Naive thymus-derived CD4-positive, alpha-beta T cell (primary cell): ENCODE results near the gene ROBO2. TPM values are rescaled to one million over a fixed set of nuclear protein-coding genes. Genes with fewer than 3 reads are reported as not detected.

Experiments used
- ATAC-seq: fragments of 150-1000 bp; cut with Tn5 transposase; 2 replicates; pipeline ENCODE4 v1.10.0; 2021; ENCODE audit warnings: mild to moderate bottlenecking, moderate library complexity
- CTCF ChIA-PET: fragments of 350-600 bp; sonication (Branson Sonifier 250); formaldehyde crosslinking; loops from one replicate; lab custom pipeline; 2021; ENCODE audit warnings: antibody characterized with exemption; lab: Charles Lee
- POLR2A ChIA-PET: fragments of 350-600 bp; sonication (Branson Sonifier 250); formaldehyde crosslinking; loops from one replicate; lab custom pipeline; 2021; ENCODE audit warnings: antibody characterized with exemption, inconsistent platforms; lab: Charles Lee
- DNase-seq, 9 donors: peaks; one replicate each; pipeline versions ENCODE4 v3.0.0 to v3.0.0-alpha.2; 2020 to 2022; ENCODE audit warnings: mixed read lengths in 1 of 9
- H3K27ac ChIP-seq: one replicate; pipeline ENCODE4 v1.7.0; 2013; ENCODE audit warnings: mild to moderate bottlenecking, low read depth, low read length, moderate library complexity
- H3K27me3 ChIP-seq, 2 donors: one replicate each; pipeline ENCODE4 v1.7.0; 2013; ENCODE audit warnings: low read length in 2 of 2, mild to moderate bottlenecking in 2 of 2, moderate library complexity in 2 of 2; ENCODE audit not compliant: control insufficient read depth in 2 of 2, insufficient read depth in 2 of 2
- H3K36me3 ChIP-seq, 3 experiments: 1 replicate in 2 of 3; 2 replicates in 1 of 3; pipeline ENCODE4 v1.7.0; 2013; ENCODE audit warnings: low read length in 3 of 3, mild to moderate bottlenecking in 3 of 3, moderate library complexity in 1 of 3; ENCODE audit not compliant: insufficient read depth in 3 of 3, control insufficient read depth in 2 of 3
- H3K4me1 ChIP-seq, 2 donors: one replicate each; pipeline ENCODE4 v1.7.0; 2013; ENCODE audit warnings: low read length in 2 of 2, mild to moderate bottlenecking in 2 of 2, moderate library complexity in 1 of 2; ENCODE audit not compliant: control insufficient read depth in 2 of 2, insufficient read depth in 2 of 2
- H3K4me3 ChIP-seq: 2 replicates; pipeline ENCODE4 v1.7.0; 2013; ENCODE audit warnings: mild to moderate bottlenecking, low read length
- H3K9me3 ChIP-seq, 3 experiments: 1 replicate in 2 of 3; 2 replicates in 1 of 3; pipeline ENCODE4 v1.7.0; 2013; ENCODE audit warnings: low read length in 3 of 3; ENCODE audit not compliant: control insufficient read depth in 2 of 3
- H3K27ac Mint-ChIP-seq, 9 donors: one replicate each; pipeline ENCODE4 v1.8.0; 2020 to 2022; ENCODE audit warnings: mixed read lengths in 9 of 9, mild to moderate bottlenecking in 8 of 9, moderate library complexity in 5 of 9, inconsistent platforms in 2 of 9
- H3K27me3 Mint-ChIP-seq, 5 donors: one replicate each; pipeline ENCODE4 v1.8.0; 2021 to 2022; ENCODE audit warnings: mixed read lengths in 5 of 5, mild to moderate bottlenecking in 1 of 5
- H3K36me3 Mint-ChIP-seq, 5 donors: one replicate each; pipeline ENCODE4 v1.8.0; 2020 to 2022; ENCODE audit warnings: mixed read lengths in 5 of 5, mild to moderate bottlenecking in 3 of 5, inconsistent platforms in 1 of 5
- H3K4me1 Mint-ChIP-seq, 7 donors: one replicate each; pipeline ENCODE4 v1.8.0; 2020 to 2022; ENCODE audit warnings: mixed read lengths in 7 of 7, mild to moderate bottlenecking in 3 of 7, inconsistent platforms in 1 of 7
- H3K4me3 Mint-ChIP-seq, 10 donors: one replicate each; pipeline ENCODE4 v1.8.0; 2020 to 2022; ENCODE audit warnings: mild to moderate bottlenecking in 10 of 10, mixed read lengths in 10 of 10, moderate library complexity in 6 of 10, inconsistent platforms in 2 of 10
- H3K9me3 Mint-ChIP-seq, 11 donors: one replicate each; pipeline ENCODE4 v1.8.0; 2020 to 2022; ENCODE audit warnings: mixed read lengths in 11 of 11, mild to moderate bottlenecking in 4 of 11, inconsistent platforms in 1 of 11, moderate library complexity in 1 of 11
- intact Hi-C, 2 donors: fragments of 100-400 bp; cut with micrococcal nuclease; formaldehyde crosslinking; loops; one replicate each; pipeline ENCODE4 v1.15.1; 2023
- polyA plus RNA-seq, 2 donors: library from polyadenylated mRNA; unstranded; fragments of 300-500 nt; fragmentation: Illumina TruSeq; gene quantifications; one replicate each; pipeline ENCODE4 v1.2.3, GENCODE V29; 2021
- total RNA-seq, 6 experiments: library from RNA in 5 of 6; stranded (reverse) in 5 of 6; gene quantifications; 1 replicate in 5 of 6; 2 replicates in 1 of 6; pipeline ENCODE4 v1.2.3 and lab custom pipeline; 2021 to 2026

The ROBO2 gene
- total and polyA plus RNA-seq, 7 experiments from 2014 or later, result not detected

DNA sequence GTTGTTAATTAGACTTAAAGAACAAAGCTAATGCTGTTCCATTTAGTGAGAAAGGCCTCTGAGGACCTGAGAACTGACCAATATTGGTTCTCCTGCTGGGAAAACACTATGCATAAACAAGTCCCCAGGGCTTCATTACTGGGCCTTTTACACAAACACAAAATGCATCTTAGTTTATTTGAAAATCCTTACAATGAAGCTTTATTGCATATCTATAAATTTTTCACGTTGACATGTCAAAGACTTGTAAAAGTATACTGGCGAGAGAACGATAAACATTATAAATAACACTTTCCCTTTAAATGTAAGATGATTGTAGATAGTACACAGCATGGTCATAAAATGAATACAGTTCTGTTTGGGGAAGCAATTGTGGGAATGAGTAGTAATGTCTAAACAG, 151.7 kb downstream of the ROBO2 start:
- H3K36me3 Mint-ChIP-seq, result no peaks in the 10 kb centered on the region
- no peak for DNase-seq
- H3K4me3 Mint-ChIP-seq, result no peak overlapping the region
- ChIA-PET CTCF (no interaction called here), POLR2A (no interaction called here)
- H3K36me3 ChIP-seq, result no peaks in the 10 kb centered on the region
- no peaks in the 10 kb centered on the region for H3K27me3 ChIP-seq
- no peaks in the 10 kb centered on the region for H3K4me1 ChIP-seq
- no peak overlapping the region for H3K27ac ChIP-seq
- H3K9me3 ChIP-seq, result no peaks in the 10 kb centered on the region
- peaks cover 0 to 13% (median 0%) of the 10 kb centered on the region in 11 donors for H3K9me3 Mint-ChIP-seq
- no peaks in the 10 kb centered on the region for H3K4me1 Mint-ChIP-seq
- H3K27me3 Mint-ChIP-seq, result no peaks in the 10 kb centered on the region
- ATAC-seq, result no peak
- intact Hi-C loops, result no loop called here
- no peak overlapping the region for H3K27ac Mint-ChIP-seq
- H3K4me3 ChIP-seq, result no peak overlapping the region

DNA sequence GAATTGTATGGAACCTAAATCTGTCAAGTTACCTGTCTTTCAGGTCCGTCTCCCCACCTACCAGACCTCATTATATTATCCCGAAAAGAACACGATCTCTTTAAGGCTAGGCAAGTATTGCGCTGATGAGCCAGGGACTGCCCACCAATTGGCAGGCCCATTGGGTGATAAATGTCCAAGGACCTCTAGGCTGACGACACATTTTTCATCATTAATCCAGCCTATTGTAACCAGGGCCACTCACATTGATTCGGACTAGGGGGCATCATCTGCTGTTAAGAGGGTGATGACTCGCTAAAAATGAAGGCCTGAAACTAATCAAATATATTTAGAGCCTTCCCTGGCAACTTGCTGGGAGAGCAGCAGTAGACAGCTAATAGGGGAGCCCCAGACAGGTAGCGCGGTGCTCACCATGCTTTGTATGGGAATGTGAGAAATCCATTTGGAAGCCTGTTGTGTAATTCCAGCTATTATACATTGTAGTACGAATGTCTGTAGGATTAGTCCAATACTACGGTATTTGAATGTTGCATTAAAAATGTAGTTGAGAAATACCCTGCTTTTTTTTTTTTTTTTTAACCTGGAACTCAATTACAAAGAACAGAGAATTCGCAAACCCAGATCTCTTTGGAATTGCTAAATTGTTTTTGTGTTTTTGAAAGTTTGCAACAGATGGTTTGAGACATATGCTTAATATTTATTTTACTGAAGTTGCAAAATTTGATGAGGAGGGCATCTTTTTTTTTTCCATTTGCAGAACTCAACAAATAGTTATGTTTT, 156.1 kb downstream of the ROBO2 start:
- Histone ChIP-seq H3K4me3 (no peak overlapping the region), H3K4me1 (no peaks in the 10 kb centered on the region), H3K27me3 (no peaks in the 10 kb centered on the region), H3K36me3 (no peaks in the 10 kb centered on the region), H3K27ac (no peak overlapping the region), H3K9me3 (no peaks in the 10 kb centered on the region)
- CTCF ChIA-PET, result no interaction called here
- Mint-ChIP-seq H3K9me3 (peaks cover 0 to 11% (median 2%) of the 10 kb centered on the region in 11 donors), H3K4me3 (no peak overlapping the region), H3K27ac (no peak overlapping the region), H3K27me3 (no peaks in the 10 kb centered on the region), H3K4me1 (no peaks in the 10 kb centered on the region), H3K36me3 (peaks cover 0 to 3% (median 0%) of the 10 kb centered on the region in 5 donors)
- no peak for DNase-seq
- POLR2A ChIA-PET, result no interaction called here
- intact Hi-C loops, result no loop called here
- ATAC-seq, result no peak

DNA sequence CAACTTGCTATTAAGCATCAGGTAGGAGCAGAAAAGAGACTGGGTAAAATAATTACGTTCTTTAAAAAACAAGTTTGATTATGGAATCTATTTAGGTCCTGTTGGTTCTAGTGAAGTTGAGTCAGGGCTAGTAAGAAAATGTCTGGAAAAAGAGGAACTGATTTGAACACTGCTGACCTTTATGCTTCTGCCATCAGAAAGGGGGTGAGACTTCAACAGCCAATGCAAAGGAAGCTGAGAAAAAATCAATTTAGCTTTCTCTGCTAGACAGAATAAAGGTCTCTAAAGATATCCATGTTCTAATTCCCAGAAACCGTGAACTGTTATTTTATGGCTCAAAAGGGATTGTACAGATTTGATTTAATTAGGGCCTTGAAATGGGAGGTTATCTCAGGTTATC, 157.5 kb downstream of the ROBO2 start:
- H3K4me3 ChIP-seq, result no peak overlapping the region
- Mint-ChIP-seq H3K27me3 (no peaks in the 10 kb centered on the region), H3K4me3 (no peak overlapping the region), H3K4me1 (no peaks in the 10 kb centered on the region), H3K36me3 (peaks cover 0 to 3% (median 0%) of the 10 kb centered on the region in 5 donors), H3K9me3 (peaks cover 0 to 11% (median 0%) of the 10 kb centered on the region in 11 donors), H3K27ac (no peak overlapping the region)
- ATAC-seq (no peak), DNase-seq (no peak)
- H3K27me3 ChIP-seq, result no peaks in the 10 kb centered on the region
- no peaks in the 10 kb centered on the region for H3K9me3 ChIP-seq
- H3K27ac ChIP-seq, result no peak overlapping the region
- ChIA-PET CTCF (no interaction called here), POLR2A (no interaction called here)
- intact Hi-C loops, result no loop called here
- H3K36me3 ChIP-seq, result no peaks in the 10 kb centered on the region
- no peaks in the 10 kb centered on the region for H3K4me1 ChIP-seq

DNA sequence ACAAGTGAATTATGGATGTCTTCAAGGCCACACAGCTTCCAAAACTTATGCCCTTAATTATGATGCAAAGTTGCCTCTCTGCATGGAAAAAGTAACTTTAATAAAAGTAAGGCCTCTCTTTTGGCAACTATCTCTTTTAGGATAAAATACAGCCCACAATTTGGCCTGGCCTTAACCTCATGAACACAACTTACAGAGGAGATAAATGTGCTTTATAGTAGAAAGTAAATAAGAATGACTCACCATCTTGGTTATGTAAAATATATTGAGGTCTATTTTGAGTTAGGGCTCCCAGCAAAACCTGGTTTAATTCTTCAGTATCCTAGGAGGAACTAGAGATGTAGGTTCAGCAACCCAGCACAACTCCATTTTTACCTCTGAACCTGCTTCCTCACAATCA, 164.0 kb downstream of the ROBO2 start:
- Histone ChIP-seq H3K36me3 (no peaks in the 10 kb centered on the region), H3K4me3 (no peak overlapping the region), H3K27ac (no peak overlapping the region), H3K27me3 (no peaks in the 10 kb centered on the region), H3K9me3 (no peaks in the 10 kb centered on the region), H3K4me1 (no peaks in the 10 kb centered on the region)
- POLR2A ChIA-PET, result no interaction called here
- DNase-seq, result no peak
- no peak overlapping the region for H3K27ac Mint-ChIP-seq
- intact Hi-C loops, result no loop called here
- no peaks in the 10 kb centered on the region for H3K36me3 Mint-ChIP-seq
- no peaks in the 10 kb centered on the region for H3K4me1 Mint-ChIP-seq
- CTCF ChIA-PET, result no interaction called here
- no peak for ATAC-seq
- H3K9me3 Mint-ChIP-seq, result peaks cover 0 to 15% (median 2%) of the 10 kb centered on the region in 11 donors
- no peaks in the 10 kb centered on the region for H3K27me3 Mint-ChIP-seq
- H3K4me3 Mint-ChIP-seq, result no peak overlapping the region

DNA sequence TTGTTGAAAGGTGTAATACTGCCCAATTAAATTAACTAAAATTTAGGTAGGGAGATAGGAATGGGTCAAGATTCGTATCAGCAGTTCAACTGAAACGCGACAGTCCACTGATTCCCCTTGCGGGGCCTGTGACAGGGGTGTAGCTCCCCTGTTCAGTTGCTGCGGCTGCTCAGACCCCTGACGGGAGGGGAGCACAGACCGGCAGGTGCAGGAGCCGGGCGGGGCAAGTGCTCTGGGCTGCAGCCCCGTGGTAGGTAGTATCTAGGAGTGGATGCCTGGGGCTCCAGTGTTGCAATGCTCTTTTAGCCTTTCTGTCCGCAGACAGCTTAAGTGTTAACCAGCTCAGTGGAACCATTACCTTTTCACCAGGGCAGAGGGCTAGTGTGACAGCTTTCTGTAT, 164.9 kb downstream of the ROBO2 start:
- H3K4me3 Mint-ChIP-seq, result no peak overlapping the region
- DNase-seq, result no peak
- no peak for ATAC-seq
- H3K4me1 Mint-ChIP-seq, result no peaks in the 10 kb centered on the region
- intact Hi-C loops, result no loop called here
- H3K4me3 ChIP-seq, result no peak overlapping the region
- peaks cover 0 to 11% (median 2%) of the 10 kb centered on the region in 11 donors for H3K9me3 Mint-ChIP-seq
- no peak overlapping the region for H3K27ac Mint-ChIP-seq
- no peaks in the 10 kb centered on the region for H3K9me3 ChIP-seq
- H3K27me3 ChIP-seq, result no peaks in the 10 kb centered on the region
- H3K36me3 ChIP-seq, result no peaks in the 10 kb centered on the region
- ChIA-PET CTCF (no interaction called here), POLR2A (no interaction called here)
- H3K27ac ChIP-seq, result no peak overlapping the region
- no peaks in the 10 kb centered on the region for H3K36me3 Mint-ChIP-seq
- H3K27me3 Mint-ChIP-seq, result no peaks in the 10 kb centered on the region
- no peaks in the 10 kb centered on the region for H3K4me1 ChIP-seq

DNA sequence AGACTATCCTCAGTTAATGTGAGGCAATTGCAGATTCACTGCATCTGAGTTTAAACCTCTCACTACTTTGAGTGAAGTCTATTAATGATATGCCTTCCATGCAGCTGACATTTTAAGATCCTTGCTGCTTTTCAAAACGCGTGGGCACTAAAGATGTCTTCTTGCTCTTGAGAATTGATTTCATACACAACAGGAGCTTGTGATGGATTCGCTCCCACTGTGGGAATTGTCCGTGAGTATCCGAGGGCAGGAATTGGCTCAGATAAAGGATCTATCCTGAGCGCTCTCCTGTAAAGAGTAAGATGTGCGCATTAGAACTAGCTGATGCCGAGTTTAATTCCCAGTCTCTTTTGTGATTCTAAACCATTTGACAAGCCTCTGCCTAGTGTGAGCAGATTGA, 167.9 kb downstream of the ROBO2 start:
- POLR2A ChIA-PET, result no interaction called here
- no peaks in the 10 kb centered on the region for H3K4me1 Mint-ChIP-seq

DNA sequence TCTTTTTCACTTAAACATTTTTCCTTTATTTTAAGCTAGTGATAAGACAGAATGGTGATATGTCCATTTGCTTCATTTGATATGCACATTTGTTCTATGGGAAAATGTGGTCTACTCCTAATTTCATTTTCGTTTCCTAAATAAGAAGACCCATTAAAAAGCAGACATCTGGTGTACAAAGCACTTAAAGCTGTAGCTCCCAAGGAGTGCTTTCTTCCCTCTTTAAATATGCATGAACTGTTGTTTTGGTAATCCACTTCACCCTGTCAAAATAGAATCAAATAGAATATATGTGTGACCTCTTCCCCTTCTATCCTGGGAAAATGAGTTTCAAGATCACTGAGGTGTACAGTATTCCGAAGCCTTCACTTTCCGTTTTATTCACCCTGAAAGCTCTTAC, 182.8 kb downstream of the ROBO2 start:
- Mint-ChIP-seq H3K36me3 (no peaks in the 10 kb centered on the region), H3K9me3 (peaks cover 0 to 5% (median 0%) of the 10 kb centered on the region in 11 donors), H3K4me3 (no peak overlapping the region), H3K4me1 (no peaks in the 10 kb centered on the region), H3K27ac (no peak overlapping the region), H3K27me3 (no peaks in the 10 kb centered on the region)
- no peaks in the 10 kb centered on the region for H3K9me3 ChIP-seq
- H3K4me1 ChIP-seq, result no peaks in the 10 kb centered on the region
- H3K36me3 ChIP-seq, result no peaks in the 10 kb centered on the region
- H3K27ac ChIP-seq, result no peak overlapping the region
- POLR2A ChIA-PET, result no interaction called here
- intact Hi-C loops, result no loop called here
- CTCF ChIA-PET, result no interaction called here
- no peak for ATAC-seq
- no peak for DNase-seq
- no peaks in the 10 kb centered on the region for H3K27me3 ChIP-seq
- H3K4me3 ChIP-seq, result no peak overlapping the region

More for the DNA sequence above, 167.9 kb downstream of the ROBO2 start:
- ATAC-seq (no peak), DNase-seq (no peak)
- Mint-ChIP-seq H3K27ac (no peak overlapping the region), H3K4me3 (no peak overlapping the region), H3K36me3 (no peaks in the 10 kb centered on the region), H3K9me3 (peaks cover 0 to 9% (median 5%) of the 10 kb centered on the region in 11 donors), H3K27me3 (no peaks in the 10 kb centered on the region)
- CTCF ChIA-PET, result no interaction called here
- no peak overlapping the region for H3K4me3 ChIP-seq
- no peaks in the 10 kb centered on the region for H3K36me3 ChIP-seq
- H3K9me3 ChIP-seq, result no peaks in the 10 kb centered on the region
- no peaks in the 10 kb centered on the region for H3K27me3 ChIP-seq
- no peaks in the 10 kb centered on the region for H3K4me1 ChIP-seq
- intact Hi-C loops, result no loop called here
- H3K27ac ChIP-seq, result no peak overlapping the region
